Measurements from ENCODE around the gene PRKG2. TPM values are rescaled to one million over a fixed set of nuclear protein-coding genes. Genes with fewer than 3 reads are reported as not detected.
A peak's percentile ranks its signal among the peaks of the same experiment; 100 is the strongest.

PRKG2 gene
- total RNA-seq: under 1 TPM in 3 of 10 donors, not detected in 7; 0.17 to 0.51 (median 0.20) TPM
- not detected for polyA plus RNA-seq
- long read RNA-seq, donor 1: 0 reads
- long read RNA-seq, donor 2: 0 reads
- long read RNA-seq, donor 3: 0 reads

- DNase-seq (peak in 1 of 2 donors; percentile 13), ATAC-seq (peak in 3 of 8 donors; percentile 17 to 45 (median 25))
- peak within 1 kb of the TSS in 9 of 10 donors; percentile 11 to 41 (median 30) for H3K4me3 ChIP-seq
- H3K9me3 ChIP-seq: peaks cover 0 to 6% (median 0%) of the 10 kb centered on the region in 11 donors
- 1 to 3% methylated on average over 68 to 75 of the region's 75 CpGs for WGBS, 2 donors
- TF ChIP-seq, protein P1, sequence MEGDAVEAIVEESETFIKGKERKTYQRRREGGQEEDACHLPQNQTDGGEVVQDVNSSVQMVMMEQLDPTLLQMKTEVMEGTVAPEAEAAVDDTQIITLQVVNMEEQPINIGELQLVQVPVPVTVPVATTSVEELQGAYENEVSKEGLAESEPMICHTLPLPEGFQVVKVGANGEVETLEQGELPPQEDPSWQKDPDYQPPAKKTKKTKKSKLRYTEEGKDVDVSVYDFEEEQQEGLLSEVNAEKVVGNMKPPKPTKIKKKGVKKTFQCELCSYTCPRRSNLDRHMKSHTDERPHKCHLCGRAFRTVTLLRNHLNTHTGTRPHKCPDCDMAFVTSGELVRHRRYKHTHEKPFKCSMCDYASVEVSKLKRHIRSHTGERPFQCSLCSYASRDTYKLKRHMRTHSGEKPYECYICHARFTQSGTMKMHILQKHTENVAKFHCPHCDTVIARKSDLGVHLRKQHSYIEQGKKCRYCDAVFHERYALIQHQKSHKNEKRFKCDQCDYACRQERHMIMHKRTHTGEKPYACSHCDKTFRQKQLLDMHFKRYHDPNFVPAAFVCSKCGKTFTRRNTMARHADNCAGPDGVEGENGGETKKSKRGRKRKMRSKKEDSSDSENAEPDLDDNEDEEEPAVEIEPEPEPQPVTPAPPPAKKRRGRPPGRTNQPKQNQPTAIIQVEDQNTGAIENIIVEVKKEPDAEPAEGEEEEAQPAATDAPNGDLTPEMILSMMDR (IDR thresholded peaks at IDR 0.05): no peak
- intact Hi-C loops (cut with DNase I): no loop called here
- H3K27me3 ChIP-seq: peaks cover 0 to 69% (median 36%) of the 10 kb centered on the region in 7 donors
- peaks cover 0 to 10% (median 0%) of the 10 kb centered on the region in 9 donors for H3K4me1 ChIP-seq
- H3K27ac ChIP-seq: no peak within 1 kb of the TSS
- H3K36me3 ChIP-seq: no peaks in the 10 kb centered on the region
Measured at GRCh38 chr4:81214881-81215868, at the start of gene PRKG2. Gene PRKG2, minus strand, starts transcription at chr4:81215222. Its CDS starts 10,175 bp downstream, at chr4:81205047.

GRCh38 chr4:81260443-81261101 is 45.5 kb upstream of the PRKG2 start:
- no peaks in the 10 kb centered on the region for H3K36me3 ChIP-seq
- intact Hi-C loops (cut with DNase I): no loop called here
- no peak for DNase-seq
- TF ChIP-seq, protein P1 (IDR thresholded peaks at IDR 0.05): no peak
- ATAC-seq: no peak
- H3K27me3 ChIP-seq: no peaks in the 10 kb centered on the region
- no peak overlapping the region for H3K27ac ChIP-seq
- H3K4me1 ChIP-seq: no peaks in the 10 kb centered on the region
- H3K4me3 ChIP-seq: no peak overlapping the region
- WGBS, 2 donors: 72 to 75% methylated on average over 10 of the region's 10 CpGs
- H3K9me3 ChIP-seq: peaks cover 0 to 9% (median 0%) of the 10 kb centered on the region in 11 donors

GRCh38 chr4:81258841-81259550 is 44.0 kb upstream of the PRKG2 start:
- intact Hi-C loops (cut with DNase I): no loop called here
- TF ChIP-seq, protein P1 (IDR thresholded peaks at IDR 0.05): no peak

DNA sequence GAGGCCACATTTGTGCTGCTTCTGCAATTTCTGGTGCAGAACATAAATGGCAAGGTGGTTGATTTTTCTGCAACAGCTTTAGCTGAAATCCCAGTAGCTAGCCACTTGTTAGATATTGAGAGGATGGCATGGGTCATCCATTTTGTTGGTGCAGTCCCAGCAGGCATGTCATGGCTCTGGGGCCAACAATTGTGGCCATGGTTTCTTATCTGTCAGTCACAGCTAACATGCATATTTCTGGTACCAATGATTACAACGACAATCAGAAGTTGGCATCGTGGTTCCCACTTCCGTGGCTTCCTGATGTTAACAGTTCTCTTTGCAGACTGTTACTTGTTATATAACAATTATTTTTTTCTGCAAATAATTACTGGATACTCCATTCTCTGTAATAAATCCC is 42.8 kb upstream of the PRKG2 start:
- no peaks in the 10 kb centered on the region for H3K4me1 ChIP-seq
- ATAC-seq: no peak
- TF ChIP-seq, protein P1 (IDR thresholded peaks at IDR 0.05): no peak

More at GRCh38 chr4:81258841-81259550, 44.0 kb upstream of the PRKG2 start:
- no peak overlapping the region for H3K27ac ChIP-seq
- no peaks in the 10 kb centered on the region for H3K9me3 ChIP-seq
- H3K27me3 ChIP-seq: no peaks in the 10 kb centered on the region
- DNase-seq (no peak), ATAC-seq (no peak)
- no peaks in the 10 kb centered on the region for H3K4me1 ChIP-seq
- H3K4me3 ChIP-seq: no peak overlapping the region
- H3K36me3 ChIP-seq: no peaks in the 10 kb centered on the region

More for the DNA sequence above, 42.8 kb upstream of the PRKG2 start:
- Histone ChIP-seq H3K36me3 (no peaks in the 10 kb centered on the region), H3K27ac (no peak overlapping the region), H3K4me3 (no peak overlapping the region), H3K9me3 (no peaks in the 10 kb centered on the region), H3K27me3 (no peaks in the 10 kb centered on the region)
- WGBS, 2 donors: 71 to 74% methylated on average over 3 of the region's 3 CpGs
- intact Hi-C loops (cut with DNase I): no loop called here
- DNase-seq: no peak
